Ascending aorta (tissue), 2 donors: ENCODE measurements around the gene RALGDS. TPM values are rescaled to one million over a fixed set of nuclear protein-coding genes. Genes with fewer than 3 reads are reported as not detected.

Source experiments
- DNase-seq, 2 donors: peaks; one replicate each; pipeline ENCODE4 v3.0.0-alpha.2; 2019; ENCODE audit warnings: low spot score in 2 of 2
- H3K27ac ChIP-seq, 2 donors: fragments of 200-600 bp; sonication (generic); one replicate each; pipeline ENCODE4 v1.5.1; 2016 to 2017; ENCODE audit warnings: mild to moderate bottlenecking in 1 of 2
- H3K27me3 ChIP-seq: fragments of 200-600 bp; sonication (generic); one replicate; pipeline ENCODE4 v1.5.1; 2017
- H3K36me3 ChIP-seq, 2 donors: fragments of 200-600 bp; sonication (generic); one replicate each; pipeline ENCODE4 v1.5.1; 2016
- H3K4me1 ChIP-seq, 2 donors: fragments of 200-600 bp; sonication (generic); one replicate each; pipeline ENCODE4 v1.5.1; 2016 to 2017; ENCODE audit warnings: mild to moderate bottlenecking in 1 of 2
- H3K4me3 ChIP-seq, 2 donors: fragments of 200-600 bp; sonication (generic); one replicate each; pipeline ENCODE4 v1.5.1; 2016 to 2017; ENCODE audit warnings: mild to moderate bottlenecking in 1 of 2
- H3K9me3 ChIP-seq, 2 donors: fragments of 200-600 bp; sonication (generic); one replicate each; pipeline ENCODE4 v1.5.1; 2016
- CTCF ChIP-seq, 3 experiments: fragments of 200-600 bp in 2 of 3; fragments of 450-650 bp in 1 of 3; sonication (generic) in 2 of 3; IDR thresholded peaks; one replicate each; pipeline ENCODE4 v1.5.1; 2016 to 2019; ENCODE audit warnings: antibody characterized with exemption in 3 of 3, mild to moderate bottlenecking in 1 of 3, moderate library complexity in 1 of 3
- intact Hi-C: fragments of 100-400 bp; cut with DNase I; formaldehyde crosslinking; loops from one replicate; pipeline ENCODE4 v1.15.1; 2023
- total RNA-seq: library from RNA; depleted of rRNA; stranded (reverse); fragments of >200 nt; gene quantifications from one replicate; pipeline ENCODE4 v1.1.0, GENCODE V29; 2016

RALGDS gene
- total RNA-seq, 1 donor from 2014 or later: 53.9 TPM

GRCh38 chr9:133067006-133067405 lies 54.0 kb downstream of the RALGDS start:
- H3K4me3 ChIP-seq: no peak overlapping the region
- intact Hi-C loops: no loop called here
- H3K27ac ChIP-seq: no peak overlapping the region
- DNase-seq: no peak
- H3K9me3 ChIP-seq: no peaks in the 10 kb centered on the region
- peaks cover 0 to 5% of the 10 kb centered on the region in 2 donors for H3K36me3 ChIP-seq
- no peaks in the 10 kb centered on the region for H3K27me3 ChIP-seq
- no peak for TF ChIP-seq CTCF (IDR thresholded peaks at IDR 0.05)
- no peaks in the 10 kb centered on the region for H3K4me1 ChIP-seq

DNA sequence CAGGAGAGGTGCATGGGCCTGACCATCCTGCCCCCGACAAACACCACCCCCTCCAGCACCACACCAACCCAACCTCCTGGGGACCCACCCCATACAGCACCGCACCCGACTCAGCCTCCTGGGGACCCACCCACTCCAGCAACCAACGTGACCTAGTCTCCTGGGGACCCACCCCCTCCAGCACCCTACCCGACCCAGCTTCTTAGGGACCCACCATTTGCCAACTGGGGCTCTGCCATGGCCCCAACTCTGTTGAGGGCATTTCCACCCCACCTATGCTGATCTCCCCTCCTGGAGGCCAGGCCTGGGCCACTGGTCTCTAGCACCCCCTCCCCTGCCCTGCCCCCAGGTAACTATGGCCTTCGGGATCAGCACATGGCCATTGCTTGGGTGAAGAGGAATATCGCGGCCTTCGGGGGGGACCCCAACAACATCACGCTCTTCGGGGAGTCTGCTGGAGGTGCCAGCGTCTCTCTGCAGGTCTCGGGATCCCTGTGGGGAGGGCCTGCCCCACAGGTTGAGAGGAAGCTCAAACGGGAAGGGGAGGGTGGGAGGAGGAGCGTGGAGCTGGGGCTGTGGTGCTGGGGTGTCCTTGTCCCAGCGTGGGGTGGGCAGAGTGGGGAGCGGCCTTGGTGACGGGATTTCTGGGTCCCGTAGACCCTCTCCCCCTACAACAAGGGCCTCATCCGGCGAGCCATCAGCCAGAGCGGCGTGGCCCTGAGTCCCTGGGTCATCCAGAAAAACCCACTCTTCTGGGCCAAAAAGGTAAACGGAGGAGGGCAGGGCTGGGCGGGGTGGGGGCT lies 54.7 kb downstream of the RALGDS start:
- H3K9me3 ChIP-seq: no peaks in the 10 kb centered on the region
- peaks cover 0 to 5% of the 10 kb centered on the region in 2 donors for H3K36me3 ChIP-seq
- DNase-seq: no peak
- TF ChIP-seq CTCF (IDR thresholded peaks at IDR 0.05): no peak
- H3K27me3 ChIP-seq: no peaks in the 10 kb centered on the region
- no peak overlapping the region for H3K4me3 ChIP-seq
- intact Hi-C loops: no loop called here
- no peaks in the 10 kb centered on the region for H3K4me1 ChIP-seq
- no peak overlapping the region for H3K27ac ChIP-seq

DNA sequence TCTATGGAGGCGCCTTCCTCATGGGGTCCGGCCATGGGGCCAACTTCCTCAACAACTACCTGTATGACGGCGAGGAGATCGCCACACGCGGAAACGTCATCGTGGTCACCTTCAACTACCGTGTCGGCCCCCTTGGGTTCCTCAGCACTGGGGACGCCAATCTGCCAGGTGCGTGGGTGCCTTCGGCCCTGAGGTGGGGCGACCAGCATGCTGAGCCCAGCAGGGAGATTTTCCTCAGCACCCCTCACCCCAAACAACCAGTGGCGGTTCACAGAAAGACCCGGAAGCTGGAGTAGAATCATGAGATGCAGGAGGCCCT lies 56.0 kb downstream of the RALGDS start:
- H3K27me3 ChIP-seq: no peaks in the 10 kb centered on the region
- peaks cover 0 to 5% of the 10 kb centered on the region in 2 donors for H3K36me3 ChIP-seq
- no peak for DNase-seq
- no peaks in the 10 kb centered on the region for H3K9me3 ChIP-seq
- no peak for TF ChIP-seq CTCF (IDR thresholded peaks at IDR 0.05)
- H3K4me1 ChIP-seq: no peaks in the 10 kb centered on the region
- H3K27ac ChIP-seq: no peak overlapping the region
- H3K4me3 ChIP-seq: no peak overlapping the region
- intact Hi-C loops: no loop called here

DNA sequence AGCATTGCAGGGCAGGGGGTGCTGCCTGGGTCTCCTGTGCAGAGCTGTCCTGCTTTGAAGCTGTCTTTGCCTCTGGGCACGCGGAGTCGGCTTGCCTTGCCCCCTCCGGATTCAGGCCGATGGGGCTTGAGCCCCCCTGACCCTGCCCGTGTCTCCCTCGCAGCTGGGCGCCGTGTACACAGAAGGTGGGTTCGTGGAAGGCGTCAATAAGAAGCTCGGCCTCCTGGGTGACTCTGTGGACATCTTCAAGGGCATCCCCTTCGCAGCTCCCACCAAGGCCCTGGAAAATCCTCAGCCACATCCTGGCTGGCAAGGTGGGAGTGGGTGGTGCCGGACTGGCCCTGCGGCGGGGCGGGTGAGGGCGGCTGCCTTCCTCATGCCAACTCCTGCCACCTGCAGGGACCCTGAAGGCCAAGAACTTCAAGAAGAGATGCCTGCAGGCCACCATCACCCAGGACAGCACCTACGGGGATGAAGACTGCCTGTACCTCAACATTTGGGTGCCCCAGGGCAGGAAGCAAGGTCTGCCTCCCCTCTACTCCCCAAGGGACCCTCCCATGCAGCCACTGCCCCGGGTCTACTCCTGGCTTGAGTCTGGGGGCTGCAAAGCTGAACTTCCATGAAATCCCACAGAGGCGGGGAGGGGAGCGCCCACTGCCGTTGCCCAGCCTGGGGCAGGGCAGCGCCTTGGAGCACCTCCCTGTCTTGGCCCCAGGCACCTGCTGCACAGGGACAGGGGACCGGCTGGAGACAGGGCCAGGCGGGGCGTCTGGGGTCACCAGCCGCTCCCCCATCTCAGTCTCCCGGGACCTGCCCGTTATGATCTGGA lies 56.6 kb downstream of the RALGDS start:
- no peak for DNase-seq
- no peaks in the 10 kb centered on the region for H3K9me3 ChIP-seq
- H3K27me3 ChIP-seq: no peaks in the 10 kb centered on the region
- H3K27ac ChIP-seq: no peak overlapping the region
- TF ChIP-seq CTCF (IDR thresholded peaks at IDR 0.05): no peak
- H3K4me3 ChIP-seq: no peak overlapping the region
- intact Hi-C loops: no loop called here
- H3K36me3 ChIP-seq: peaks cover 0 to 5% of the 10 kb centered on the region in 2 donors
- no peaks in the 10 kb centered on the region for H3K4me1 ChIP-seq

- H3K36me3 ChIP-seq: peaks cover 0 to 5% of the 10 kb centered on the region in 2 donors
- intact Hi-C loops: no loop called here
- H3K27ac ChIP-seq: no peak overlapping the region
- no peak overlapping the region for H3K4me3 ChIP-seq
- no peak for DNase-seq
- no peaks in the 10 kb centered on the region for H3K27me3 ChIP-seq
- H3K9me3 ChIP-seq: no peaks in the 10 kb centered on the region
- TF ChIP-seq CTCF (IDR thresholded peaks at IDR 0.05): no peak
- no peaks in the 10 kb centered on the region for H3K4me1 ChIP-seq
Measured at GRCh38 chr9:133063500-133064231, 57.4 kb downstream of the RALGDS start.
